ENCODE results near the gene RPL3. TPM values are rescaled to one million over a fixed set of nuclear protein-coding genes. Genes with fewer than 3 reads are reported as not detected.

The RPL3 gene
- total RNA-seq, 1 experiment from 2014 or later = 2,056 TPM

- no peak for DNase-seq
- H3K27ac ChIP-seq = no peak overlapping the region
Measured at GRCh38 chr22:39277142-39277607, 42.2 kb downstream of the RPL3 start.

GRCh38 chr22:39276440-39277141 lies 42.8 kb downstream of the RPL3 start:
- DNase-seq = no peak
- Histone ChIP-seq H3K36me3 (no peaks in the 10 kb centered on the region), H3K4me1 (no peaks in the 10 kb centered on the region), H3K27ac (no peak overlapping the region), H3K4me3 (no peak overlapping the region), H3K27me3 (no peaks in the 10 kb centered on the region), H3K9me3 (replicated peaks) (no peaks in the 10 kb centered on the region)

More at GRCh38 chr22:39277142-39277607, 42.2 kb downstream of the RPL3 start:
- H3K27me3 ChIP-seq = no peaks in the 10 kb centered on the region
- H3K4me1 ChIP-seq = no peaks in the 10 kb centered on the region
- no peak overlapping the region for H3K4me3 ChIP-seq
- no peaks in the 10 kb centered on the region for H3K36me3 ChIP-seq
- no peaks in the 10 kb centered on the region for H3K9me3 ChIP-seq (replicated peaks)

GRCh38 chr22:39275814-39276439 lies 43.5 kb downstream of the RPL3 start:
- no peaks in the 10 kb centered on the region for H3K27me3 ChIP-seq
- no peaks in the 10 kb centered on the region for H3K9me3 ChIP-seq (replicated peaks)
- no peak overlapping the region for H3K4me3 ChIP-seq
- H3K27ac ChIP-seq = no peak overlapping the region
- no peaks in the 10 kb centered on the region for H3K36me3 ChIP-seq
- no peaks in the 10 kb centered on the region for H3K4me1 ChIP-seq
- no peak for DNase-seq

DNA sequence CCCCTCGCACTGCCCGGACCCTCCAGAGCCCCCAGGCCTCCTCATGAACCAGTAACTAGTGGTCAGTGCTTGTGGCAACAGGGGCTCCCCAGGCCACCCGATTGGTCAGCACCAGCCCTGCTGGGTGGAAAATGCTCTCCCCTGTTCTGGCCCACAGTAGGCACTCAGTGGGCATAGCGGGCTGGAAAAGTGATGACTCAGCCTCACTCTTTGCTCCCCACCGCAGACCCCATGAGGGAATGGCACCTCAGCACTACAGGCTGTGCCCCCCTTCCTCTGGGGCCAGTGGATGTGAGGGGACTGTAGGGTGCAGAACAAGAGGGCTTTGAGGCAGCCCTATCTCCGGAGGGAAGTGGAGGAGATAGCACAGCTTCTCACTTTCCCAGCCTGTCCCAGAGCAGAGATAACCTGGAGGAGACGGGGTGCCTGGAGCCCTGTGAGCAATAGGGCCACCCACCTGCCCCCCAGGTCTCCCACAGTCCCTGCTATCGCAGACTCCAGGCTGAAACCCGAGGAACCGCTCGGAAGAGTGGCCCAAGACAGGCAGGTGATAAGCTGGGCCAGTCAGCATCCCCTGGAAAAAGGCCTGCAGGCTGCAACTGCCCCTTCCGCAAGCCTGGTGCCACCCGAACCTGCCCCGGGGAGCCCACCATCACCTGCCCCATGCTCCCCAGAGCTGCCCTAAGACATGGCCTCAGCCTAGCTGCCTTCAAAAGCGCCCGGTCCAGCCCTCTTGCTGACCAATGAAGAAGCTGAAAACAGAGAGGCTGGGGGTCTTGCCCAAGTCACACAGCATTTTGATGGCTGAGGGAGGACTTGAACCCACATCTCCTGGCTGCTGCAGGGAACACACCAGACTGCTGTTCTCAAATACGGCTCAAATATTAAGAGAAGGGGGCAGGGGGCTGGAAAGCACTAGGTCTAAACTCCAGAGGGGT lies 45.2 kb downstream of the RPL3 start:
- Histone ChIP-seq H3K4me3 (no peak overlapping the region), H3K27me3 (no peaks in the 10 kb centered on the region), H3K9me3 (replicated peaks) (no peaks in the 10 kb centered on the region), H3K4me1 (no peaks in the 10 kb centered on the region), H3K27ac (no peak overlapping the region), H3K36me3 (no peaks in the 10 kb centered on the region)
- no peak for DNase-seq

GRCh38 chr22:39270792-39271191 lies 48.6 kb downstream of the RPL3 start:
- no peak for DNase-seq
- no peaks in the 10 kb centered on the region for H3K4me1 ChIP-seq
- no peaks in the 10 kb centered on the region for H3K36me3 ChIP-seq
- H3K4me3 ChIP-seq = no peak overlapping the region
- no peaks in the 10 kb centered on the region for H3K9me3 ChIP-seq (replicated peaks)
- no peak overlapping the region for H3K27ac ChIP-seq
- no peaks in the 10 kb centered on the region for H3K27me3 ChIP-seq

- Histone ChIP-seq H3K27me3 (no peaks in the 10 kb centered on the region), H3K4me1 (no peaks in the 10 kb centered on the region), H3K27ac (no peak overlapping the region), H3K36me3 (no peaks in the 10 kb centered on the region), H3K9me3 (replicated peaks) (no peaks in the 10 kb centered on the region), H3K4me3 (no peak overlapping the region)
- no peak for DNase-seq
Measured at GRCh38 chr22:39270280-39270679, 49.1 kb downstream of the RPL3 start.

- Histone ChIP-seq H3K36me3 (no peaks in the 10 kb centered on the region), H3K4me1 (no peaks in the 10 kb centered on the region), H3K4me3 (no peak overlapping the region), H3K27me3 (no peaks in the 10 kb centered on the region), H3K27ac (no peak overlapping the region), H3K9me3 (replicated peaks) (no peaks in the 10 kb centered on the region)
- no peak for DNase-seq
Measured at GRCh38 chr22:39269095-39269790, 50.2 kb downstream of the RPL3 start.

GRCh38 chr22:39268645-39269044 lies 50.8 kb downstream of the RPL3 start:
- Histone ChIP-seq H3K36me3 (no peaks in the 10 kb centered on the region), H3K27ac (no peak overlapping the region), H3K27me3 (no peaks in the 10 kb centered on the region), H3K4me1 (no peaks in the 10 kb centered on the region), H3K9me3 (replicated peaks) (no peaks in the 10 kb centered on the region), H3K4me3 (no peak overlapping the region)
- DNase-seq = no peak

- Histone ChIP-seq H3K9me3 (replicated peaks) (no peaks in the 10 kb centered on the region), H3K27me3 (no peaks in the 10 kb centered on the region), H3K27ac (no peak overlapping the region), H3K4me3 (no peak overlapping the region), H3K36me3 (no peaks in the 10 kb centered on the region), H3K4me1 (no peaks in the 10 kb centered on the region)
- no peak for DNase-seq
Measured at GRCh38 chr22:39267974-39268373, 51.4 kb downstream of the RPL3 start.

DNA sequence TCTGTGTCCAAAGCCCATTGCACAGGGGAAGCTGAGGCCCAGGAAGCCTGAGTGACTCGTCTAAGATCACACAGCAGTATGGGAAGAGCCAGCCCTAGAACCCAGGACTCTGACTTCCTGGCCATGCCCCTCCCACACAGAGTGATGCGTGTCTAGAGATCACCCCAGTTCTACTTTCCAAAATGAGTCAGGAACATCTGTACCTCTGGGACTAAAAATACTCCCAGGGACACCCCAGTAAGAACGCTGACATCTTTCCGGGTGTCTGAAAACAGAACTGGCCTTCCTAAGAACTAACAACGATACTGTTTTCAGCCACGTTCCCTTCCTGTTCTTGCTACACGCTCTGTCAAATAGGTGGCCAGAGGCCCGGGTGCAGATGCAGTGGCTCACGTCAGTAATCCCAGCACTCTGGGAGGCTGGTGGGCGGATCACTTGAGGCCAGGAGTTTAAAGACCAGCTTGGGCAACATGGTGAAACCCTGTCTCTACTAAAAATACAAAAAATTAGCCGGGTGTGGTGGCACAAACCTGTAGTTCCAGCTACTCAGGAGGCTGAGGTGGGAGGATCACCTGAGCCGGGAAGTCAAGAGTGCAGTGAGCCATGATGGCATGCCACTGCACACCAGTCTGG lies 52.9 kb downstream of the RPL3 start:
- H3K27me3 ChIP-seq = no peaks in the 10 kb centered on the region
- H3K27ac ChIP-seq = no peak overlapping the region
- no peaks in the 10 kb centered on the region for H3K4me1 ChIP-seq
- no peaks in the 10 kb centered on the region for H3K9me3 ChIP-seq (replicated peaks)
- no peak overlapping the region for H3K4me3 ChIP-seq
- H3K36me3 ChIP-seq = no peaks in the 10 kb centered on the region
- DNase-seq = peak in 1 of 2 experiments; percentile 17

DNA sequence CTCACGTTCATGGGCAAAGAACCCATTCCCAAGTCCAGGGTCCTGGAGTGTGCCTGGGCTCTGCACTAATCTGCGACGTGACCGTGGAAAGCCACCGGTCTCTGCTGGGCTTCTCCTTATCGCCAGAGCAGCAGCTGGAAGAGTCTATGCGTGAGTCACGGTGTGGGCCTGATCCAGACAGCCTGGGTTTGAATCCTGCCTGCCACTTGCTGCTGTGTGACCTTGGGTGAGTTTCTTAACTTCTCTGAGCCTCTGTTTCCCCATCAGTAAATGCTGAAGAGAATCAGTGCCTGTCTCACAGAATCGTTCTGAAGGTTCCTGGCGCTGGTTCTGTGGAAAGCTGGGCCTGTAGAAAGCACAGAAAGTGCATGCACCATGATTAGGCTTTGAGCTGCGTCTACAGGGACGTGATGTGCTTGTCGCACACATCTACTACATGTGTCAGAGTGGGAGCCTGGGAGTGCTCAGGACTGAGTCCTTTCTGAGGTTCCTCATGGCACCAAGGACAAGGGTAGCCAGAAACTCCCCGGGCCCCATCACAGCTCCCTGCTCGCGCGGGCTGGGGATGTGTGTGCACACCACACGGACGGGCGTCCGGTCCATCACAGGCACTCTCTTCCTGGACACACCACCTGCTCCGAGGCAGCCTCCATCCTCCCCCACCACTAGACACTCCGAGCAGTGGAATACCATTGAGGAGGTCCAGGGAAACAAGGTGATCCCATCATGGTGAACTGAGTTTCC lies 54.1 kb downstream of the RPL3 start:
- DNase-seq = no peak
- no peaks in the 10 kb centered on the region for H3K36me3 ChIP-seq
- no peaks in the 10 kb centered on the region for H3K27me3 ChIP-seq
- H3K27ac ChIP-seq = no peak overlapping the region
- no peaks in the 10 kb centered on the region for H3K9me3 ChIP-seq (replicated peaks)
- H3K4me3 ChIP-seq = no peak overlapping the region
- H3K4me1 ChIP-seq = no peaks in the 10 kb centered on the region

- Histone ChIP-seq H3K36me3 (no peaks in the 10 kb centered on the region), H3K4me1 (no peaks in the 10 kb centered on the region), H3K27ac (no peak overlapping the region), H3K4me3 (no peak overlapping the region), H3K27me3 (no peaks in the 10 kb centered on the region), H3K9me3 (replicated peaks) (no peaks in the 10 kb centered on the region)
- no peak for DNase-seq
Measured at GRCh38 chr22:39264349-39265038, 54.9 kb downstream of the RPL3 start.

DNA sequence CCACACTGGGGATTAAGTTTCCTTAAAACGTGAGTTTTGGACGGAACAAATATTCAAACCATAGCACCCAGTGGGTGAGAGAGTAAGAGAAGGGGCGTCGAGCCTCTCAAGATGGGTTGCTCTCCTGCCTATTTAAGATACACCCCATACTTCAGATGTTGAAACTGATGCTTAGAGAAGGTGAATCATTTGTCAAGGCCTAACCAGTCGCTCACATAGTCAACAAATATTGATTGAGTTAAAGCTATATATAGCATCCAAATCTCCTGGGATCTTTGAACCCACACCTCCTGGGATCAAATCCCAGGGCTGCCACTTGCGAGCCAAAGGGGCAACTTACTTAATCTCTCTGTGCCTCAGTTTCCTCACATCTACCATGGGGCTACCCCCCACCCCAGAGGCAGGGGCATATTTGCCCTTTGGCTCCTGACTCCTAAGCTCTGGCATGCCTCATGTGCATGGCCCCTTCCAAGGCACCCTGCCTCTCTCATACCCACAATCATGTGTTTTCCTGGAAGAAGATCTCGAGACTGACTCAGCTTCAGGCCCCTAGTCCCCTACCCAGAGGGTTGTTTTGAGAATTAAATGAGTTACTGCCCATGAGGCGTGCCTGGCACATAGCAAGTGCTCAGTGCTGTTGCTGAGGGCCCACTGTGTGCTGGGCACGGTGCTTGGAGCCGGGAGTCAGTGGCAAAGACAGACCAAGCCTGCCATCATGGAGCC lies 55.6 kb downstream of the RPL3 start:
- no peaks in the 10 kb centered on the region for H3K9me3 ChIP-seq (replicated peaks)
- H3K27me3 ChIP-seq = no peaks in the 10 kb centered on the region
- H3K4me3 ChIP-seq = no peak overlapping the region
- no peak overlapping the region for H3K27ac ChIP-seq
- no peaks in the 10 kb centered on the region for H3K4me1 ChIP-seq
- DNase-seq = no peak
- no peaks in the 10 kb centered on the region for H3K36me3 ChIP-seq

Measured in SJCRH30 (cell line).